HG02571 (cell line): ENCODE data around the gene CDS2.

Experiments
- ATAC-seq: cut with Tn5 transposase; IDR thresholded peaks from one replicate; pipeline ENCODE4 v1.9.1; 2021; ENCODE audit warnings: mild to moderate bottlenecking, moderate library complexity; ENCODE audit not compliant: unreplicated experiment

Gene CDS2

DNA sequence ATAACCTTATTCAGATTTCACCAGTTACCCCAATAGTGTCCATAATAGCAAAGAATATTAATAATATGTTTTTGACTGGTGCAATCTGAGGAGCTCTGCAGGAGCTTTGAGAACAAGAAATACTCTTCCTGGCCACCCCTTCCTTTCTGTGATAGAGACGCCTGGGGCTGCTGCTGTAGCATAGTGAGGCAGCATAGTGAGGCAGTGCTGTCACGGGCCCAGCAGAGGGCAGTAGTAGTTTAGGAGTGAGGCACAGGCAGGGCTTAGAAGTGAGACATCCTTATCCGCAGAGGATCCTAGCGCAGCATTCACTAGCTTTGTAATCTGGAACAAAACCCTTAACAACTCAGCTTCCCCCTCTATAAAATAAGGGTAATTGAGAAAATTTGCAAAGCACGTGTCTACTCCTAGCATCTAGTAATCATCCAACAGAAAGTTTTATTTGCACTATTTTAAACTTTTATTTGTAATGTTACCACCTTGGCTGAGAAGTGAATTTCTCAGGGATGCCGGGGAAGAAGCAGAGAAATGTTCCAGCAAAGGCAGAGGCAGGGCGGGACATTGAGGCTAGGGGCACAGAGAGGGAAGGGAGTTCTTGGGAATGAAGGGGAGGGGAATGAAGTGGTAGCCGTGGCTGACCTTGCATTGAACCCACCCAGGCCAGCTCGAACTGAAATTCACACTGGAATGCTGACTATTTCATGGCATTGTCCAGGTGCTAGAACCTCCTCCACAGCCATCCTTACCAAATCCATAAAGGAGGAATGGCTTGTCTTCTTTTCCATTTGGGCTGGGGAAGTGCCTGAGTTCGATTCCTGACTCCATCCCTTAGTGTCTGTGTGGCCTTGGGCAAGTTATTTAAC is 78.8 kb downstream of the CDS2 start:
- peak; percentile 82 for ATAC-seq

DNA sequence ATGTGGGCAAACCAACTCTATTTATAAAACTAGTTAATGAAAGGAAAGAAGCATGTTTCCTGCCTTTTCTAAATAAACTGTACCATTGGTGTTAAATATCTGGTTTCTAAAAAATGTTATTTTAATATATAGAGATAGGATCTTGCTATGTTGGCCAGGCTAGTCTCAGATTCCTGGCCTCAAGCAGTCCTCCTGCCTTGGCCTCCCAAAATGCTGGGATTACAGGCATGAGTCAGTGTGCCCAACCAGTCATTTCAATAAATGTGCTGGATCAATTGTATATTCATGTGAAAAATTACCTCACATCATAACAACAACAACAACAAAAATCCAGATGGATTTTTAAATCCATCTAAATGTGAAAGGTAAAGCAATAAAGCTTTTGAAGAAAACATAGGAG is 80.3 kb downstream of the CDS2 start:
- no peak for ATAC-seq

GRCh38 chr20:5211803-5212714 is 85.3 kb downstream of the CDS2 start:
- no peak for ATAC-seq

DNA sequence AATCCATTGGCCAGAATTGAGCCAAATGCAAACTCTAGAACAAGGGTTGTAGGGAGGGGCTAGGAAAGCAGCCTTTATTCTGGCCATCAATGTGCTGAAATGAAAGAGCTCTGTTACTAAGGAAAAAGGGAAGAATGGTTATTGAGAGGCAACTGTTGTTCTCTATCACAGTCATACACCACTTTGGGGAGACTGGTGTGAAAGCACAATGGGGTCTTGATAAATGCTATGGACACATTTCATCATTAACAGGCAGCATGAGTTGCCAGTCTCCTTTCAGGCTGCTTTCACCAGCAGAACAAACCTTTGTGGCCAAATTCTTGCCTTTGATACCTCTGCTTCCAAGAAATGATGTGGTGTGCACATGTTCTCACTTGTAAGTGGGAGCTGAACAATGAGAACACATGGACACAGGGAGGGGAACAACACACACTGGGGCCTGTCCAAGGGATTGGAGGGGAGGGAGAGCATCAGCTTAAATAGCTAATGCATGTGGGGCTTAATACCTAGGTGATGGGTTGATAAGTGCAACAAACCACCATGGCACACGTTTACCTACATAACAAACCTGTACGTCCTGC is 86.2 kb downstream of the CDS2 start:
- ATAC-seq = no peak

DNA sequence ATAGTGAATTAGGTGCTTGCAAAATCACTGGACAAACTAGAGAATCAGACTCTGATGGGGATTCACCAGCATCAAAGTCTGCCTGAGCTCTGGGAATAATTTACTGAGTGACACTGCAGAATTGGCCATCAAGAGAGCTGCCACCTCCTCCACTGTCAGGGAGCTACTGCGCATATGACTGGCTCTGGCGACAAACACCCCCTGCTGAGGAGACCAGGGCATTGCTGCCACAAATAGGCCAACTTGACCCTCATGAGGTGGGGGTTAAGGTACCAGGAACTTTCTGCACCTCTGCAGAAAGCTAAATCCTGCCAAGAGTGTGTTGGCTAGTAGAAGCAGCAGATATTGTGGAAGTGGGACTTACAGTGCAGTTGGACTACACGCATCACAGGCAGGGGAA is 88.0 kb downstream of the CDS2 start:
- ATAC-seq = no peak

- no peak for ATAC-seq
These were observed 89.0 kb downstream of the CDS2 start for GRCh38 chr20:5215672-5216304.

DNA sequence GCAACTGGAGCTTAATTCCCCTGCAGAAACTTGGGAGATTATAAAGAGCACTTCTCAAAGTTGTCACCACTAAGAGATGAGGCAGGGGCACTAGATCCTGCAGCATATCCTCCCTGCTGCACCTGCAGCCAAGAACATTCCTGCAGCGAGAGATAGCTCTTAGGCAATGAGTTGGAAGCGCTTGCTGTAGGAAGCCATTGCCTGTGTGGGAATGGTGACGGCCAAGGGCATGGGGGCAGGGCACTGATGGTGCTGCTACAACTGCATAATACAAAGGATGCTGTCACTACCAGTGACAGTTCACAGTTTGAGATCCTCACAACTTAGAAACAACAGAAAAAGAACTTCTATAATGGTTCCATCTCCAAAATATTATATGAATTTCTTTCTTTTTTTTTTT is 89.9 kb downstream of the CDS2 start:
- ATAC-seq = no peak

DNA sequence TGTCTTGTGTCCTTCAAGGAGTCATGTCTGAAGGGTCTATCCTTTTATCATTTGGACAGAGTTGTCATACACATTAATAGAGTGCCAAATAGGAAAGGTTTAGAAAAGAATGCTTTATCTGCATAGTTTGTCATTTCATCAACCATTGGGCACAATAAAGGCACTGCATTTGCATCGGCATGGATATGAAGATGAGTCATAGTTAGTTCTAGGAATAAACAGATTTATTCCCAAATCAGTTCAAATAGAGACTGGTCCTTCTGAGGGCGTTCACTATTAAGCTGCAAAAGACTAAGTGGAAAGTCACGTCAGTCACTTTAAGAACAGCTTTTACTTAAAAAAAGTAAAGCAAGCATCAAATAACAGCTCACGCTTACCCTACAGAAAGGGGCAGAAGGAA is 90.8 kb downstream of the CDS2 start:
- no peak for ATAC-seq

- no peak for ATAC-seq
These were observed 93.7 kb downstream of the CDS2 start for GRCh38 chr20:5220321-5221060.

DNA sequence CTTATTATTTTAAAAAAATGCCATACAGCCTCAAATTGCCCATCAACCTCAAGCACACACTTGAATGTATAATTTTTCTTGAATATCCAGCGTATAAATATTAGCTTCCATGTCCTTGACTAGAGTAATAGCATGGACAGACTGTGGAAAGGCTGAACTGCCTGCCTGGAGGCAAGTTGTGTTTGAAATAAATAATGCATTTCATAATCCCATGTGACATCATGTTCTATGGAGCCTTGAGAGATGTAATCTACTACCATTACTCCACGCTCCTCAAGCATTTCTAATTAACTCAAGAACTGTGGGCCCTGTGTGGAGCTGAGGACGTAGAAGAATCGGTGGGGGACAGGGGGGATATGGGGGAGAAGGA is 94.2 kb downstream of the CDS2 start:
- no peak for ATAC-seq

GRCh38 chr20:5222919-5223634 is 96.3 kb downstream of the CDS2 start:
- no peak for ATAC-seq

DNA sequence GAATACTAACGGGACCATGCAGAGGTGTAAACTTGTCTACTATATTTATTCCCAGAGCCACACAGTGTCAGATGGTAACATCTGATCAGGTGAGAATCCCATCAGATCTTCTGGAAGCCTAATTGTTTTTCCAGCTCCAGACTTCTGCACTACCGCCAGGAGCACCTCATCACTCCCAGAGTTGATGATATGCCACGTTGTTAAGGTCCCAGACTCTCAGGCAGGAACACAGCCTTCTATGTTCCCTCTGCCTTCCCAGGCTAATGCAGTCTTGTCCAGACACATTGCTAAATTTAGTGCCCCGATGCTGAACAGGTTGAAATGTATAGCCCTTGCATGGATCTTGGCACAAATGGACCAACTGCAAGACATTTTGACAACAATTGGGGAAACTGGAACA is 103.7 kb downstream of the CDS2 start:
- no peak for ATAC-seq

DNA sequence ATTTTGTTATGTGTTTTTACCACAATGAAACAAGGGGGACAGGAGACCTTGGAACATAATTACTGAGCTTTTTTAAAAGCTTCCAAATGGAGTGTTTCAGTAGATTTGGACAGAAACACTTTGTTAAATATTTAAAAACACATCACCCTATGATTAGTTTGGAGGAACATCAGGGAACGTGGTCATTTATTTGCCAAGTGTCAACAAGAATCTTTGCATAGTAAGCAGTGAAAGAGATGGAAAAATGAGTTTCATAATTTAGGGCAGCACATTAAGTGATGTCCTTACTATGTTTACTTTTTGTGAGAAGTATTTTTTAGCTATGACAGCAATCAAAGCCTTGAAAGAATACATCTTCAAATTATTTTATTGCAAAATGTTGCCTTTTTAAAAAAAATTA is 107.3 kb downstream of the CDS2 start:
- ATAC-seq = no peak

- ATAC-seq = no peak
These were observed 108.2 kb downstream of the CDS2 start for GRCh38 chr20:5234978-5235377.
